SU-DHL-6 (cell line): ENCODE measurements around the gene ZNF616.

Experiments
- EZH2phosphoT487 ChIP-seq: fragments of 200-600 bp; sonication (generic), shearing (Covaris generic); conservative IDR thresholded peaks from 2 replicates; pipeline ENCODE4 v1.6.1; 2018; ENCODE audit warnings: mild to moderate bottlenecking, antibody characterized with exemption, low read length, moderate library complexity, mixed read lengths
- TF ChIP-seq, protein P1 (sequence below): fragments of 200-600 bp; sonication (generic); IDR thresholded peaks from one replicate; pipeline ENCODE4 v1.5.1; 2017; ENCODE audit warnings: antibody characterized with exemption, mild to moderate bottlenecking, low read length, moderate library complexity; ENCODE audit not compliant: insufficient read depth, poor library complexity, severe bottlenecking

GRCh38 chr19:52066258-52066863 is 73.4 kb downstream of the ZNF616 start:
- TF ChIP-seq, protein P1, sequence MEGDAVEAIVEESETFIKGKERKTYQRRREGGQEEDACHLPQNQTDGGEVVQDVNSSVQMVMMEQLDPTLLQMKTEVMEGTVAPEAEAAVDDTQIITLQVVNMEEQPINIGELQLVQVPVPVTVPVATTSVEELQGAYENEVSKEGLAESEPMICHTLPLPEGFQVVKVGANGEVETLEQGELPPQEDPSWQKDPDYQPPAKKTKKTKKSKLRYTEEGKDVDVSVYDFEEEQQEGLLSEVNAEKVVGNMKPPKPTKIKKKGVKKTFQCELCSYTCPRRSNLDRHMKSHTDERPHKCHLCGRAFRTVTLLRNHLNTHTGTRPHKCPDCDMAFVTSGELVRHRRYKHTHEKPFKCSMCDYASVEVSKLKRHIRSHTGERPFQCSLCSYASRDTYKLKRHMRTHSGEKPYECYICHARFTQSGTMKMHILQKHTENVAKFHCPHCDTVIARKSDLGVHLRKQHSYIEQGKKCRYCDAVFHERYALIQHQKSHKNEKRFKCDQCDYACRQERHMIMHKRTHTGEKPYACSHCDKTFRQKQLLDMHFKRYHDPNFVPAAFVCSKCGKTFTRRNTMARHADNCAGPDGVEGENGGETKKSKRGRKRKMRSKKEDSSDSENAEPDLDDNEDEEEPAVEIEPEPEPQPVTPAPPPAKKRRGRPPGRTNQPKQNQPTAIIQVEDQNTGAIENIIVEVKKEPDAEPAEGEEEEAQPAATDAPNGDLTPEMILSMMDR: no peak
- no peak for TF ChIP-seq EZH2phosphoT487
